HG03066 (cell line): ENCODE data around the gene ENTHD1.

ENCODE experiments used
- ATAC-seq: cut with Tn5 transposase; IDR thresholded peaks from one replicate; pipeline ENCODE4 v1.9.1; 2021; ENCODE audit warnings: low read depth; ENCODE audit not compliant: unreplicated experiment

The ENTHD1 gene

DNA sequence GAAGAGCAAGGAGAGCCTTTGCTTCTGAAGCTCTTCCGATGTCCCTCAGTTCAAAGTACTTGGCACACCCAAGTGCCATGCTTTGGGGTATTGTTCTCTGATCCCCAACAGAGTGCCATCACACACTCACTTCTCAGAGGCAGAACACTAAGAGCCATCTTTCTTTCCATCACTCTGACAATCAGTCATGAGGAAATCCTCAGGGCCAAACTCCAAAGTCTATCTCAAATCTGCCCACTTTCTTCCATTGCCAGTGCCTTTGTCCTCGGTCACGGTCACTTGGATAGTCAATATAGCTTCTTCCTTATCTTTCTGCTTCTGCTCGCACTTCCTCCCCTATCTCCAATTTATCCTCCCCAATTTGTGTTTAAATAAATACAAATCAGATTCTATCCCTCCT is 90.9 kb downstream of the ENTHD1 start:
- ATAC-seq = no peak

DNA sequence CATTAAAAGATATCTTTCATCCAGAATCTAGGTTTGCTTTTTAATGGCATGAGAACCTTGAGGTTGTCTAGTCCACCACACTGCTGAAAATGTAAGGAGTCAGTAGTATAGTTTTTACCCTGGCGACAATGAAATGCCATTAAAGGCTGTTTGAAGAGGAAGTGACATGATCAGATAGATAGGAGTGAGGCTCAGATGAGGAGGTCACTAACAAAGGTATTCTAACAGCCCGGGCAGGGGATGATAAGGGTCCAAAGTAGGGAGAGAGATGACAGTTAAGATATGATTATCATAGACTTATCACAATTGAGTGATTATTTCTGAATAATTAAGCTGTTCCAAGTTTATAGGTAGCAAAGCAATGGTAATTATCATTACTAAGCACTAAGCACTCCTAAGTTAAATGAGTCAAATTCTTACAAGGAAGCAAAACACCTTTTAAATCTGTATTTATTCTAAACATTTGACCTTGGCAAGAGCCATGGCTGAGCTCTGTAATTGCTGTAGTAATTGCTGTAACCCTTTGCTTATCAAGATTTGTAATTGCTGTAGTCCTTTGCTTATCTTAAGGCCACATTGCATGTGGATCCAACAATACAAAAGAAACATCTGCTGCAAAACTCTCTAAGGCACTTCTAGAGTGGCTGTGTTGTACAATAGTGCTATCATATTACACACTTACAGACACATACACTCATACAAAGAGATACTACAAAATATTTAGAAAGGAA is 92.6 kb downstream of the ENTHD1 start:
- ATAC-seq = no peak

DNA sequence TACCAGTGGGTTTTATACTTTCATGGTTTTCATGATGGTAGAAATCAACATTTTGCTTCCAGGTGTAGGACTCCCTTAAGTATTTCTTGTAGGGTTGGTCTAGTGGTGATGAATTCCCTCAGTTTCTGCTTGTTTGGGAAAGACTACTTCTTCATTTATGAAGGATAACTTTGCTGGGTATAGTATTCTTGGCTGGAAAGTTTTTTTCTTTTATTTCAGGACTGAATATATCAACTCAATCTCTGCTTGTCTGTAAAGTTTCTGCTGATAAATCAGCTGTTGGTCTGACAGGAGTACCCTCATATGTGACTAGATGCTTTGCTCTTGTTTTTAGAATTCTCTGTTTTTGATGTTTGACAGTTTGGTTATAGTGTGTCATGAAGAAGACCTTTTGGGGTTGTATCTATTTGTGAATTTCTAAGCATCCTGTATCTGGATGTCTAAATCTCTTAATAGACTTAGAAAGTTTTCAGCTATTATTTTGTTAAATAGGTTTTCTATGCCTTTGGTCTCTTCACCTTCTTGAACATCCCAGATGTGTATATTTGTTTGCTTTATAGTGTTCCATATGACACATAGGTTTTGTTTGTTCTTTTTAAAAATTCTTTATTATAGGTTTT is 95.9 kb downstream of the ENTHD1 start:
- no peak for ATAC-seq

DNA sequence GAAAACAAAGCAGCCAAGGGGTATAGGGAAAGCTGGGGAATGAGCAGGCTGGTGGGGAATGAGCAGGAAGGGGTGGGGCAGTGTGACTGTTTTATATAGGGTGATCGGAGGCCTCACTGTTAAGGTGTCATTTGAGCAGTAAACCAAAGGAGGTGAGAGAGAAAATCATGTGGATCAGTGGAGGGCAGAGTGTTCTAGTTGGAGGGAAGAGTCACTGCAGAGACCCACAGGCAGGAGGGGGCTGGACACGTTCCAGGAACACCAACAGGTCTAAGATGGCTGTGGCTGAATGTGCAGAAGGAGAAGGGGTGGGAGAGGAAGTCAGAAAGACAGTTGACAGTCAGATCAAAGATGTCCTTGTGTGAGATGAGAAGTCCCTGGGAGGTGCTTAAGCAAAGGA is 103.8 kb downstream of the ENTHD1 start:
- no peak for ATAC-seq

DNA sequence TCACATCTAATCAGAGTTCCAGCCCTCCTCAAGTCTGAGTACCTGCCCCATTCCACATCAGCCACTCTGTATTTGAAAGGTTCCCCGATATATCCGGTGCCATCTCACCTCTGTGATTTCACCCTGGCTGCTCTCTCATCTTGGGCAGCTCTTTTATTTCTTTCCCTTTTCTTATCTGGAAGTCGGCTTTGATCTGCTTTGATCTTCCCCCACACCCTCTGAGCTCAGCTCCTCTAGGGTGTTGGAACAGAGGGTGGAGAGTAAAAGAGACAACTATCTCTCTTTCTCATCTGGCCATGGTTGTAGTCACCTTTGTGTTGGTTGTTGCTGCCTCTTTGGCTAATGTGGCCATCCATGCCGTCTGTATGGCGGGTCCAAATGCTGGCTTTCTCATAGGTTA is 108.3 kb downstream of the ENTHD1 start:
- ATAC-seq = no peak

DNA sequence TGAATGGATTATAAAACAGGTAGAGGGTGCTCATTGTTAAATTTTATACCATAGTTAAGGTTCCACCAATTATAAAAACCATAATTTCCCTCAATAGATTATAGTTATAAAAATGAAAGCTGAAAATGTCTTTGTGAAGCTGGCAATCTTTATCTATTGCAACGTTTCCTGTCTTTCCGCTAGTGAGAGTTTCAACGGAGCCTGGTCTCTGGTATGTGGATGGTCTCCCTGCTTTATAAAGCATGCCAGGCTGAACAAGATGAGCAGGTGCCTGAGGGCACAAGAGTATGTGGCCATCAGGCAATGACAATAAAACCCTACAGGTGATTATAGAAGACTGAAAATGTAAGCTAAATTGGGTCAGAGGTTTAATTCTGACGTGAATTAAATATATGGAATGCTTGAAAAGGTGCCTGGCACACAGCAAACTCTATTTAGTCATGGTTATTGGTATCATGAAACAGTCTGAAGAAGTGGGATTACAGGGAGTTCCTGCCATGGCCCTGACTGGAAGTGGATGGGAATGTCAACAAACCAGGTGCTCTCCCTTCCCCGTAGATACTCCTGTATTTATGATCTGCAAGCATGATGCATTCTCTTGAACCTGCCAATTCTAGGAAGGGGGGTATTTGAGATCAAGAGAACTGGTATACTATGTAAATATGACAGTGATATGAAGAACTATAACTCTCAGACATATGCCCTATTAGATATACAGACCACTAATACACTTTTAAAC is 115.7 kb downstream of the ENTHD1 start:
- no peak for ATAC-seq

DNA sequence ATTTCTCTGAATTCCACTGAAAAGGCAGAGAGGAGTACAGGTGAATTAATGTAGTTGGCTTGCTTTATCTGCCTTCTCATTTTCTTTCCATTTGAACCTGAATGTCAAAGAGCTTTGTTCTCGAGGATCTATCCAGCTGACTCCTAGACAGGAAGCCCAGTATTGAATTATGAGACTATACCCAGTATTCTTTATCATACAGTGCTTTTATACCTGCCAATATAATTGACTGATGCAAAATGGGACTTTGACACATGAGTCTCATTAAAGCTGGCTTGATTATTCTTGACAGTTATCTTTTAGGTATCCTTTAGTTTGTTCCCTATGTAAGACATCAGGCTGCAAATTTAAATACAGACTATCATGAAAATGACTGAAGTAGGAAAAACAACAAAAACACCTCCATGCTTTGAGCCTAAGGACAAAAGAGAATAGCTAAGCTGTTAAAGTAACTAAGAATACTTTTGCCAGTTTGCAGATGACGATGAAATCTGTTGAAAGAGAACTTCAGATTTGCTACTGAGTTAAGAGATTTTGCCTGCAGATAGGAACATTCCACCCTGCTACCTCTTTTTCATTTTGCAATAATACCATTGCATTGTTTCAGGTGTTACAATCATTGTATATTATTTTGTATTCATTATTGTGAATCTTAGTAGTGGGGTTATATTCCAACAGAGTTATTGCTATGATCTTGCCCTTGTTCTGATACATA is 117.1 kb downstream of the ENTHD1 start:
- no peak for ATAC-seq

DNA sequence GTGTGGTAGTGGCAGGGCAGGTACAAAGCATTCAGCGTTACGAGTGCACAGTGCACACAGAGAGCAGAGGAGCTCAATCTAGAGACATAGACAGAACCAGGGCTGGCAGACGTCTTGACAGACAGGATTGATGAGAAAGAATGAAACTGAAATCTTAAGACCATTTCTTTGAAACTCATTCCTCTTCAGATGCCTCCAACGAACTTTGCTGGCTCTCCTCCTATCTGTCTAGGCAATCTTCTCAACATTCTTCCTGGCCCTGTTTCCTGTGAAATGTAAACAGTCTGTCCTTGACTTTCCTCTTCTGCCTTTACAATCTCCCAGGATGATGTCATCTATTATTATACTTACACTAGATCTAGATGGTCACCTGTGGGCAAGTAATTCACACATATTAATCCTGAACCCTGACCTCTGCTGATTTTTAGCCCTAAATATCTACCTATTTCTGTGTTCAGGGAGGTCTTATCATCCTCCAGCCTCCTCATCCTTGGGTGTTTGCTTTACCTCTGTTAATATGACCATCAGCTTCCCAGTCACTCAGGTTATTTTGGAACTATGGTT is 119.5 kb downstream of the ENTHD1 start:
- no peak for ATAC-seq

DNA sequence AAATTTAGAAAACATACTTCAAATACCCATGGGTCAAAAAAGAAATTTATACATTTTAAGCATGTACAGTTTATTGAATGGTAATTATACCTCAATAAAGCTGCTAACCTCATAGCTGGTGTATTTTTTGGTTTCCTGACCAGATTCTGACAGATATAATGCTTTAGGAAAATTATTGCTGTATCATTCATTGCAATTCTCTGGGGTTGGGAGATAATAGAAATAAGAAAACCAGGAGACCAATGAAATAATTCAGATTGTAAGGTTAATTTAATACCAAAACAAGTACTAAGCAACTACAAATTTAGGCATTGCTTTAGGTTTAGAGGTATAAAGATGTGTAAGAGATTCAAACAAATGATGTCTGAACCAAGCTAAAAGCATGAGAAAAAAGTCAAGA is 120.1 kb downstream of the ENTHD1 start:
- no peak for ATAC-seq

DNA sequence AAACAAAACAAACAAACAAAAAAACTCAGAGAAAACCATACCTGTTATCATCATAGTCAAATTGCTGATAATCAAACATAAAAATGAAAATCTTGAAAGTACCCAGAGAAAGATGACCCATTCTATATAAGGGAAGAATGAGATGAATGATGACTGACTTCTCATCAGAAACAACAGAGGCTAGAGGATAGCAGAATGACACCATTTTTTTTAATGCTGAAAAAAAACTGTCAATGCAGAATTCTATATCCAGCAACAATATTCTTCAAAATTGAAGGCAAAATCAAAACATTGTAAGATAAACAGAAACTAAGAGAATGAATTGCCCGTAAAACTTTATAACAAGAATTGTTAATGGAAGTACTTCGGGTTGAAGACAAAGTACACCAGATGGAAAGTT is 122.1 kb downstream of the ENTHD1 start:
- ATAC-seq = no peak

DNA sequence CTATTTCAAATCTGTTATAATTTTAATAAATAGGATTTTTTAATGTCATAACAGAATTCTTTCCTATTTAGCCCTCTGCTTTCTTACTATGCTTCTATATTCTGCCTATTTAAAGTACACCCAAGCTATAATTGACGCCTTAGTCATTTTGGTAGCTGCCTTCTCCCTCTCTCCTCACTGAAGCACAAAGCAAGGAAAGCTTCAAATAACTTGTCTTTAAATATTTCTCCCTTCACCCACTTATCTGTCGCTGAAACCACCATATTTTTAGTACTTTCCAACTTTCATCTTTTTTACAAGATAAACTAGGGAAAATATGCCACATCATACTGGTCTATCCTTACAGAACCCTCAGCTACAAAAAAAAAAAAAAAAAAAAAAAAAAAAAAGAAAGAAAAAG is 127.9 kb downstream of the ENTHD1 start:
- no peak for ATAC-seq

DNA sequence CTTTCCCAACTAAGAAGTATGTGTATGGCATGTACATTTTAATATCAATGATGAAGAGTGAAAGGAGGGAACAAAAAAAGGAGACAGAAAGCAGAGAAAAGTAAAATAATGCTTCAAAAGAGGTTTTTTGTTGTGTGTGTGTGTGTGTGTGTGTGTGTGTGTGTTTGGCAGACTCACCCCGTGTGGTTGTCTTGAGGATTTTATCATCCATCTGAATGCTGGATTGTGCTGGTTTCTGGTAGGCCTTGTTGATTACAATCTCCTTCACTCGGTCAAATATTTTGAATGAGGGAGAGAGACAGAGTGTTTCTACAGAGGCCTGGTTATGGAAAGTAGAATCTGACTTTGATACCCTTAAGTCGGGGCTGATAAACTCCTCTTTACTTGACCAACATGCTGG is 128.5 kb downstream of the ENTHD1 start:
- ATAC-seq = no peak

DNA sequence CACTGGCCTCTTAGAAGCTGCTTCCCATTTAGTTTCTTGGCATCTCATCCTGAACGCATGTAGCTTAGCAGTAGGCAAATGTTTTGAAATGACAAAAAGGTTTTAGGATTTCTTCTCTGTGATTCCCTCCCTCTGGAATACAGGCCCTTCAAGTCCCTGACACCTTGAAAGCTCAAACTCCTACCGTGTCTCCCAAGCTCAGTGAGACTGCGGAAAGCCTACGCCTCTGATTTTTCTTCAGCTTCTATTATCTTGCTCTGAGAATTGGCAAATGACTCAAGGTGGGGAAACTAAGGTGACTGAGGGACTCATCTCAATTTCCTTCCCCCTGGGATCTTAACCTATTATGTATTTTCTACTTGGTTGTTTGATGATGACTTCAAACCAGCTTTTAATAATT is 130.3 kb downstream of the ENTHD1 start:
- no peak for ATAC-seq

DNA sequence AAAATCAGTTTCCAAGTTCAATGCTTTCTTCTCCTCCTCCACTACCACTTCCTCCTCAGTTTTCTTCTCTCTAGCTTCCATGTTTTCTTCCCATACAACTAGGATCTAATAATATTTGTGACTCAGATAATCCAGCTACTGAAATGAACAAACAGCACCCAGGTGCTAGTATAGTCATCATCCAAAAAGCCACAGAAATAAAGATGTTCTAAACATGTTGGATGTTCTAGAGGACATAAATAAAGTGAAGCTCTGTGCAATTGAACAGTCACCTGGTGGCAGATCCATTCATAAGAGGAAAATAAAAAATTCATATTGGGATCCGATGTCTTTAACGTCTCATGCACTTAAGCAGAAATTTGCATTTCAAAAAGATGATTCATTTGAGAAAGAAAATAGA is 142.8 kb downstream of the ENTHD1 start:
- ATAC-seq = no peak

DNA sequence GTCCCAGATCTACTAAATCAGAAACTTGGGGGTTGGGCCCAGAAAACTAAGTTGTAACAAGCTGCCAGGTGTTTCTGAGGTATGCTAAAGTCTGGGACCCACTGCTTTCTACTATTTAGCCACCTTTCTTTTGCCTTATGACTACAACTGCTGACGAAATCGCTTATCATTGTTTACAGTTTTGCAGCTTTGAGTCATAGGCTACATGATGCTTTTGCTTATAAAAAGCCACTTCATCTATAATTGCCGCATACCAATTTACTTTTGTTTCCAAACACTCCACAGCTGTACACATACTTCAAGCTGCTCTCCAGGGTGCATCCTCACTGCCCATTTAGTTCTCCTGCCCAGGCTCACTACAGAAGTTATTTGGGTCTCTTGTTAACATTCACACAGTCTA is 144.7 kb downstream of the ENTHD1 start:
- no peak for ATAC-seq

DNA sequence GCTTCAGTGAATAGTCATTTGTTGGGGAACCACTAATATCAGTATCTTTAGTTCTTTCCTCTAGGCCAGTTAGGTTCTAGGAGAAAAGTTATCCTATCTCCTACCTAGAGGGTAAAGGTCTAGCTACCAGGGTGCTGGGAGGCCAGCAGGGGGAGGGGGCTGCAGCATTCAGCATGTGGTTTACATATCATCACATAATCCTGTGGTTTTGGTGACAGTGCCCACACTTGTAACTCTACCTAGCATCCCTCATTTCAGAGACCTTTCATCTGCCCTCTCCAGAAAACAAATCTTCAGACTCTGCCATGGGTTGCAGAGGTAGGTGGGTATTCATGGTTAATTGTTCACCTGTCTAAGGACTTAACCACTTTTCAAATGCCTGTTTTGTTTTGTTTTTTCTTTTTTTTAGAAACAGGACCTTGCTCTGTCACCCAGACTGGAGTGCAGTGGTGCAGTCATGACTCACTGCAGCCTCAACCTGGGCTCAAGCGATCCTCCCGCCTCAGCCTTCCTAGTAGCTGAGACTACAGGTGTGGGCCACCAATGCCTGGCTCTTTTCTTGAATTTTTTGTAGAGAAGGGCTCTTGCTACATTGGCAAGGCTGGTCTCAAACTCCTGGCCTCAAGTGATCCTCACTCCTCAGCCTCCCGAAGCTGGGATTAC is 146.8 kb downstream of the ENTHD1 start:
- no peak for ATAC-seq

DNA sequence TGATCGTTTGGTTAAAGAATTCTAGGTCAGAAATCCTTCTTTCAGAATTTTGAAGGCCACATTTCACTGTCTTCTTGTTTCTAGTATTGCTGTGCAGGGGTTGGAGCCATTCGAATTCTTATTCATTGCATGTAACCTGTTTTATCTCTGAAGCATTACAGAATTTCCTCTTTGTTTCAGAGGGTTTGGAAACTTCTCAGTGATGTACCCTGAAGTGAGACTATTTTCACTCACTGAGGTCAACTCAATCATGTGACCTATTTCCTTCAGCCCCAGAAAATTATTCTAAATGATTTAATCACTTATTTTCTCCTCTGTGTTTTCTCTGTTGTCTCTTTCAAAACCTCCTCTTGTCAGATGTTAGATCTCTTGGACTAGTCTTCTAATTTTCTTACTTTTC is 147.8 kb downstream of the ENTHD1 start:
- ATAC-seq = no peak

DNA sequence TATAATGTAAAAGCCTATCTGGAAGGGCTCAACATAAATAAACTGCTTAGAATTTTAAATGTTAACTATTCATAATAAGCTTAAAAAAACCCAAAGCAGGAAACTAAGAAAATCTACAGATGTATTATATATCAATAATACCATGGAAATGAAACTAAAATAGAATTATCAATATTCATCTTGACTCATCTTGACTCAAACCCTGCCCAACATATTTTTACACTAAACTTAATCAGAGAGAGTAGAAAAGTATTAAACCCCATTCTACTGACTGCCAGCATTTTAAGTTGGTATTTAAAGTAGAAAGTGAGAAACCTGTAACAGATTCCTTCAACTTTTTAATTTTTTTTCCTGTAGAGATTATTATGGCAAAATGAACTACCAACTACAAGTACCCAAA is 149.2 kb downstream of the ENTHD1 start:
- ATAC-seq = no peak

DNA sequence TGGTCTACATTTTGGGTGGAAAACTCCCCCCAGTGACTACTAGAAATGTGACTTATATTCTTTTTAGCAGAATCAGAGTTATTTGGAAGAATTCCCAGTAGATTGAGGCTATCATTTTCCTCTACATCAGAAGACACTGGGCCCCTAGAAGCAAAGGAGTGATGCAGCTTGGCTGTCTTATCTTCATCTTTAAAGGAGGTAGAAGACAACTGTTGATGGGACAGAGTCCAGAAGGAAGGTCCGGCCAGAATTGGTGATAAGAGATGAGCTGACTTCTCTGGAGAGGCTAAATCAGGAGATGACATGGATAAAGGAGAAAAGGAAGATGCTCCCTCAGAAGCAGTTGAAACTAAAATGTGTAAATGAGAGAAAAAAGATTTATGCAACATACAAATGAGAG is 149.6 kb downstream of the ENTHD1 start:
- no peak for ATAC-seq

DNA sequence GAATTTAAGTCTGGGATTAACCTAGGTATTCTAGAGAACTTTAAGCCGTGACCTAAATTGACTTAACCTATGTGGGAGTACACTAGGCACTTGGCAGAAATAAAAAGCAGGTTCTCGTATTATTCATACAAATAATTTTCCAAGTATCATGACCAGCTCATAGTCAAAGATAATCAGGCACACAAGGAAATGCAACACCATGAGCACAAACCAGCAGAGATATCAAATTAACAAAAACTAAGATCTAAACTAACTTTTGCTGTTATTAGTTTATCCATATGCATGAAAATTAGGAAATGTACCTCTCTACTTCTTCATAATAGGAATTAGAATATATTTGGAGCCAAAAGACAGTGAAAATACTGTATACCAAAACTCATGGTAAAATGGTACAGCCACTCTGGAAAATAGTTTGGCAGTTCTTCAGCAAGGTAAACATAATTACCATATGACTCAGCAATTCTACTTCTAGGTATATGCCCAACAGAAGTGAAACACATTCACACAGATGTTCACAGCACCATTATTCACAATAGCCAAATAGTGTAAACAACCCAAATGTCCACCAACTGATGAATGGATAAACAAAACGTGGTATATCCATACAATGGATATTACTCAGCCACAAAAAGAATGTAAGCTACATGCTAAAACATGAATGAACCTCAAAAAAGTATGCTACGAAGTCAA is 154.1 kb downstream of the ENTHD1 start:
- ATAC-seq = no peak
